ENCODE data around the gene SF3B6.
"Not testable (repeated sequence)": the region's sequence is repeated elsewhere in the genome, so short reads cannot be mapped to it uniquely, and the experiment has no call there.

Gene SF3B6

GRCh38 chr2:24075915-24076848 lies at the start of gene SF3B6:
TSS of gene SF3B6 (minus strand) at chr2:24076326. CDS start at chr2:24076229, 97 bp downstream.
- peak; percentile 95 for DNase-seq

GRCh38 chr2:24123922-24124580 lies 47.9 kb upstream of the SF3B6 start:
- DNase-seq = peak; percentile 39

GRCh38 chr2:24123195-24123921 lies 47.2 kb upstream of the SF3B6 start, which contains the start of the genes FAM228B and PFN4:
TSS of gene FAM228B (plus strand) at chr2:24123469. CDS start at chr2:24124362, 893 bp downstream.
TSS of gene PFN4 (minus strand) at chr2:24123334. CDS start at chr2:24122535, 799 bp downstream.
- peak; percentile 20 for DNase-seq

- DNase-seq = no peak
Observed at GRCh38 chr2:24122366-24123194, 46.5 kb upstream of the SF3B6 start.

GRCh38 chr2:24121469-24121868 lies 45.3 kb upstream of the SF3B6 start:
- DNase-seq = no peak

GRCh38 chr2:24121066-24121465 lies 44.9 kb upstream of the SF3B6 start:
- DNase-seq = no peak

- no peak for DNase-seq
Observed at GRCh38 chr2:24117902-24118301, 41.8 kb upstream of the SF3B6 start.

- no peak for DNase-seq
Observed at GRCh38 chr2:24115057-24115456, 38.9 kb upstream of the SF3B6 start.

- DNase-seq = no peak
Observed at GRCh38 chr2:24111407-24111901, 35.3 kb upstream of the SF3B6 start.

- no peak for DNase-seq
Observed at GRCh38 chr2:24110660-24111303, 34.7 kb upstream of the SF3B6 start.

- DNase-seq = not testable (repeated sequence)
Observed at GRCh38 chr2:24109431-24109830, 33.3 kb upstream of the SF3B6 start.

- no peak for DNase-seq
Observed at GRCh38 chr2:24107336-24107735, 31.2 kb upstream of the SF3B6 start.

- DNase-seq = no peak
Observed at GRCh38 chr2:24106786-24107185, 30.7 kb upstream of the SF3B6 start.

GRCh38 chr2:24105816-24106215 lies 29.7 kb upstream of the SF3B6 start:
- no peak for DNase-seq

GRCh38 chr2:24104906-24105305 lies 28.8 kb upstream of the SF3B6 start:
- no peak for DNase-seq

GRCh38 chr2:24104110-24104650 lies 28.1 kb upstream of the SF3B6 start:
- DNase-seq = no peak

- no peak for DNase-seq
Observed at GRCh38 chr2:24102677-24103076, 26.6 kb upstream of the SF3B6 start.

- DNase-seq = no peak
Observed at GRCh38 chr2:24101992-24102391, 25.9 kb upstream of the SF3B6 start.

- not testable (repeated sequence) for DNase-seq
Observed at GRCh38 chr2:24100732-24101131, 24.6 kb upstream of the SF3B6 start.

- not testable (repeated sequence) for DNase-seq
Observed at GRCh38 chr2:24095171-24095677, 19.1 kb upstream of the SF3B6 start.

- not testable (repeated sequence) for DNase-seq
Observed at GRCh38 chr2:24093270-24093669, 17.1 kb upstream of the SF3B6 start.
